Measurements from ENCODE around the gene IL17RC.
A peak's percentile ranks its signal among the peaks of the same experiment; 100 is the strongest.
"Not testable (repeated sequence)": the region's sequence is repeated elsewhere in the genome, so short reads cannot be mapped to it uniquely, and the experiment has no call there.

Gene IL17RC, protein sequence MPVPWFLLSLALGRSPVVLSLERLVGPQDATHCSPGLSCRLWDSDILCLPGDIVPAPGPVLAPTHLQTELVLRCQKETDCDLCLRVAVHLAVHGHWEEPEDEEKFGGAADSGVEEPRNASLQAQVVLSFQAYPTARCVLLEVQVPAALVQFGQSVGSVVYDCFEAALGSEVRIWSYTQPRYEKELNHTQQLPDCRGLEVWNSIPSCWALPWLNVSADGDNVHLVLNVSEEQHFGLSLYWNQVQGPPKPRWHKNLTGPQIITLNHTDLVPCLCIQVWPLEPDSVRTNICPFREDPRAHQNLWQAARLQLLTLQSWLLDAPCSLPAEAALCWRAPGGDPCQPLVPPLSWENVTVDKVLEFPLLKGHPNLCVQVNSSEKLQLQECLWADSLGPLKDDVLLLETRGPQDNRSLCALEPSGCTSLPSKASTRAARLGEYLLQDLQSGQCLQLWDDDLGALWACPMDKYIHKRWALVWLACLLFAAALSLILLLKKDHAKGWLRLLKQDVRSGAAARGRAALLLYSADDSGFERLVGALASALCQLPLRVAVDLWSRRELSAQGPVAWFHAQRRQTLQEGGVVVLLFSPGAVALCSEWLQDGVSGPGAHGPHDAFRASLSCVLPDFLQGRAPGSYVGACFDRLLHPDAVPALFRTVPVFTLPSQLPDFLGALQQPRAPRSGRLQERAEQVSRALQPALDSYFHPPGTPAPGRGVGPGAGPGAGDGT
- total RNA-seq, result 0.61 to 0.62 reads per million in 2 donors

GRCh38 chr3:9916734-9917680 is at the start of gene IL17RC:
TSS of gene IL17RC (plus strand) at chr3:9917098. CDS start at chr3:9917316, 218 bp downstream.
- DNase-seq, result no peak

DNA sequence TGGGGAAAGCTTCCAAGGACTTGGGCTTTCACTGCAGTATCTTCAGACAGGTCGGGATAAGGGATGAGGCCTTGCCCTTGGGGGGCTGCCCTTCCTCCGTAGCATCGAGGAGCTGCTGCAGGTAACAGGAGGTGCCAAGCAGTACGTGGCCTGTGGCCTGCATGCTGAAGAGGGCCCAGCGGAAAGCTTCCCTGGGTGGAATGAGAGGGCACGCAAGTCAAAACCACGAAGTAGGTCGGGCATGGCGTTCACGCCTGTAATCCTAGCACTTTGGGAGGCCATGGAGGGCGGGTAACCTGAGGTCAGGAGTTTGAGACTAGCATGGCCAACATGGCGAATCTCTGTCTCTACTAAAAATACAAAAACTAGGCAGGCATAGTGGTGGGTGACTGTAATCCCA is 49.8 kb upstream of the IL17RC start:
- no peak for DNase-seq

DNA sequence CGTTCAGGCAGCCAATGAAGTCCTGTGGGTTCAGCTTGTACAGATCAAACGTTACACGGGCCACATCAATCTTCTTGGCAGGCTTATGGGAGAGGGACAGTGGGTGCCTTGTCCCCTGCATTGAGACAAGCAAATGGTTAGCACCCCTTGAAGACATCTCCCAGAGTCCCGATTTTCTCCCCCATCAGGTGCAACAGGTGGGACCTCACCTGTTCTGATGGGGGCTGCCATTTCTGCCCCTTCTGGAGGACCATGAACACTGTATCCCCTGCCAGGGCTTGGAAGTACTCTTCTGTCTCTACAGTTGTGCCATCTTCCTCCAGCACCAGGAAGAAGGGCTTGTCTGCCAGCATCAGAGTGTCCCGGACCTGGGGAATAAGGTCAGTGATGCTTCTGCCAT is 46.9 kb upstream of the IL17RC start:
- no peak for DNase-seq

GRCh38 chr3:9870978-9871377 is 45.9 kb upstream of the IL17RC start:
- no peak for DNase-seq

DNA sequence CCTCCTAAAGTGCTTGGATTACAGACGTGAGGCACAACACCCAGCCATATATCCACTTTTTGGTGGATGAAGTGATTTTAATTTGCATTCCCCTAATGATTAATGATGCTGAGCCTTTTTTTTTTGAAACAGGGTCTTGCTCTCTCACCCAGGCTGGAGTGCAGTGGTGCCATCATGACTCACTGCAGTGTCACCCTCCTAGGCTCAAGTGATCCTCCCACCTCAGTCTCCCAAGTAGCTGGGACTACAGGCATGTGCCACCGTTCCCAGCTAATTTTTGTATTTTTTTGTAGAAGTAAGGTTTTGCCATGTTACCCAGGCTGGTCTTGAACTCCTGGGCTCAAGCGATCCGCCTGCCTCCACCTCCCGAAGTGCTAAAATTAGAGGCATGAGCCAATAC is 44.8 kb upstream of the IL17RC start:
- DNase-seq, result not testable (repeated sequence)

- DNase-seq, result no peak
Observed at GRCh38 chr3:9875448-9875847, 41.5 kb upstream of the IL17RC start.

- not testable (repeated sequence) for DNase-seq
Observed at GRCh38 chr3:9876255-9876654, 40.6 kb upstream of the IL17RC start.

- DNase-seq, result no peak
Observed at GRCh38 chr3:9876991-9877390, 39.9 kb upstream of the IL17RC start.

DNA sequence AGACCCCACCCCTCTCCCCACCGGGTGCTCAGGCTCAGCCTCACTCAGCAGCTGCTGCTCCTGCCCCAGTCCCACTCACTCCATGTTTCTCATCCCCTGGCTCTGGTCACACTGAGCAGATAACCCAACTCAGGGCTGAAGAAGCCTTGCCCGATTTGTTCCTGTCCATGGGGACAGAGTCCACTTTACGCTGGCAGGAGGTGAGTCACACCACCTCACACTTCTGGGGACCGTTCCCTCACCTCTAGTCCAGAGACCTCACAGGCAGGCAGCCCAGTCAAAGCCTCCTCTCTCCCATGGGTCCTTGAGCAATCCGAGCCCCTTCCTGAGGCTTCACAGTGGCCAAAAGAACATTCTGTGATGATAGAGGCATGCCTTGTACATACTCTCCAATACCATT is 38.2 kb upstream of the IL17RC start:
- no peak for DNase-seq

GRCh38 chr3:9879830-9880549 is 36.9 kb upstream of the IL17RC start, which contains the start of gene CIDEC:
TSS of gene CIDEC (minus strand) at chr3:9880253. CDS start at chr3:9878486, 1,767 bp downstream.
- no peak for DNase-seq

- no peak for DNase-seq
Observed at GRCh38 chr3:9881441-9881840, 35.5 kb upstream of the IL17RC start.

DNA sequence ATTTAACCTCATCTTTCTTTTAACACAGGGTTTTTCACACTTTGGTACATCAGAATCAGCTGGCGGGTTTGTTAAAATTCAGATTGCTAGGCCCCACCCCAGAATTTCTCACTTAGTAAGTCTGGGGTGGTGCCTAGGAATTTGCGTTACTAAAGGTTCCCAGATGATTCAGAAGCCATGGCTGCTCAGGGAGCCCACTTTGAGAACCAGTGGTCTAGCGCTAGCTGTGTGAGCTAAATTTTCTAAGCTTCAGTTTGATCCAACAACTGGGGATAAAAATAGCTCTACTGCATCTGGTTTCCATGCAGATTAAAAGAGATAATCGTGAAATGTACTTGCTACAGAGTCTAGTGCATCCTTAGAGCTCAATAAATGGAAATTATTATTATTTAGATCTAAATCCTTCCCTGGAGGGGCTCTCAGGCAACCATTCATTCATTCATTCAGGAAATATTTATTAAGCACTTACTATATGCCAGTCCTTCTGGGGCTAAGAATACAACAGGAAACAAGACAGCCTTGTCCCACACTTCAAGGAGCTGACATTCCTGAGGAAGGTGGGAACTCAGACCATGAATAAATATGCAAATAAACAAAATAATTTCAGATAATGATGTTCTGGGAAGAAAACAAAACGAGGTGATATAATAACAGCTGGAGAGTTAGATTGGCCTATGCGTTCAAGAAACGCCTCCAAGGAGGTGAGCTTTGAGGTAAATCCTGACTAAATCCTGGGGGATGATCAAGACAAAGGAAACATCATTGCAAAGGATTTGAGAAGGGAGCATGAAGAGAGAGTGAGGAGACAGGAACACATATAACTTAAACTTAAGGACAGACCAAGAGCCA is 33.0 kb upstream of the IL17RC start:
- DNase-seq, result no peak

- no peak for DNase-seq
Observed at GRCh38 chr3:9884555-9885165, 32.2 kb upstream of the IL17RC start.

DNA sequence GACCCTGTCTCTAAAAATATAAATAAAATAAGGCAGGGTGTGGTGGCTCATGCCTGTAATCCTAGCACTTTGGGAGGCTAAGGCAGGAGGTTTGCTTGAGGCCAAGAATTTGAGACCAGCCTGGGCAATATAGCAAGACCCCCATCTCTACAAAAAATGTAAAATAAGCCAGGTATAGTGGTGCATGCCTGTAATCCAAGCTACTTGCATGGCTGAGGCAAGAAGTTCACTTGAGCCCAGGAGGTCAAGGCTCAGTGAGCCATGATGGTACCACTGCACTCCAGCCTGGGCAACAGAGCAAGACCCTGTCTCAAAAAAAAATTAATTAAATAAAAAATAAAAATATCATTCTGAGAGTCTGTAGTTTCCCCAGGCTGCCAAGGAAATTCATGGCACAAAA is 30.6 kb upstream of the IL17RC start:
- no peak for DNase-seq

DNA sequence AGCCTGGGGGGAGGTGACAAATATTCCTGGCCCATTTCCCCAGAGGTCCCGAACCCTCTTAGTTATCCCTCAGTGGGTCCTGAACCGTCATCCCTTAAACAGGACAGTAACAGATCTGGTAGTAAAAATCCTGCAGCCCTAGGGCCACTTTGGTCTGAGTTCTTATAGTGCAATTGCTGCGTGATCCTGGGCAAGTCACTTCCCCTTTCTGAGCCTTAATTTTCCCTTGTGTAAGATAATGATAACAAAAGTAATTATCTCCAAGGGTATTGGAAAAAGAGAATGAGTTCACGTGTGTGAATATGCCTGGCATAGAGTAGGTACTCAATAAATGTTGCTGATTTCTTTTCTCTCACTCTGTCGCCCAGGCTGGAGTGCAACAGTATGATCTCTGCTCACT is 29.4 kb upstream of the IL17RC start:
- no peak for DNase-seq

DNA sequence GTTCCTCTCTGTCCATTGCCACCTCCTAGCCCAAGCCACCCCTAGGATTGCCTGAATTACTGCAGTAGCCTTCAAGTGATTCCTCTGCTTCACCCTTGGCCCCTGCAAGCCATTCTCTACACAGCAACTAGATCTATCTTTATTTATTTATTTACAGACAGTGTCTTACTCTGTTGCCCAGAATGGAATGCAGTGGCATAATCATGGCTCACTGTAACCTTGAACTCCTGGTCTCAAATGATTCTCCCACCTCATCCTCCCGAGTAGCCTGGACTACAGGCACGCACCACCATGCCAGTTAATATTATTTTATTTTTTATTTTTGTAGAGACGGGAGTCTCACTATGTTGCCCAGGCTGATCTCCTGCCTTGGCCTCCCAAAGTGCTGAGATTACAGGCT is 28.4 kb upstream of the IL17RC start:
- DNase-seq, result no peak

GRCh38 chr3:9889405-9889804 is 27.5 kb upstream of the IL17RC start:
- DNase-seq, result no peak

GRCh38 chr3:9890249-9891071 is 26.4 kb upstream of the IL17RC start, which contains the start of gene JAGN1:
TSS of gene JAGN1 (plus strand) at chr3:9890610. CDS start at chr3:9890723, 113 bp downstream.
- peak; percentile 82 to 91 (median 86) for DNase-seq

DNA sequence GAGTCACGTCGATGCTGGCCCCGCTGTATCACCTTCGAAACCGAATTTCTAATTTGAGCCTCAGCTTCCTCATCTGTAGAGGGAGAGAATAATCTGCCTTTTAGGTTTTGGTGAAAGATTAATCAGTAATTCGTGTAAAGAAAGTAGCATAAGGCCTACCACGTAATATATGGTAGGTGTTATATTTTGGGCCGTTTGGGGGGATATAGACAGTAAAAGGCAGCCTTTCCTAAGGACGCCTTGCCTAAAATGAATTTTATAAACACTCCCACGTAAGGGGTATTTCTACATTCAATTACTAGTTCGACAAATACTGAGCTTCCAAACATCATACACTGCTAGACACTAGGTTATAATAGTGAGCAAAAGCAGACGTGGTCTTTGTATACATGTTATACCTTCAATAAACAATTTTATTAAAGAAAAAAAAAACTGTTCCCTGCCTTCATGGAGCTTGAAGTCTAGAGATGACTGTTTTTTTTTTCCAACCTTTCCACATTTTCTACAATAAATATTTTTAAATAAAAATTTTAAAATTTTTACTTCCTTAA is 25.8 kb upstream of the IL17RC start:
- no peak for DNase-seq
